ENCODE data around the gene RENBP.

GRCh38 chrX:153885968-153886903 lies 58.2 kb downstream of the RENBP start, which contains the start of gene L1CAM:
- TF ChIP-seq CTCF (IDR thresholded peaks at IDR 0.05) (no peak), POLR2A (IDR thresholded peaks at IDR 0.05) (no peak)
